ENCODE measurements around the gene JAZF1. TPM values are rescaled to one million over a fixed set of nuclear protein-coding genes. Genes with fewer than 3 reads are reported as not detected.

The JAZF1 gene
- total RNA-seq, 1 experiment from 2014 or later = 3.4 TPM

DNA sequence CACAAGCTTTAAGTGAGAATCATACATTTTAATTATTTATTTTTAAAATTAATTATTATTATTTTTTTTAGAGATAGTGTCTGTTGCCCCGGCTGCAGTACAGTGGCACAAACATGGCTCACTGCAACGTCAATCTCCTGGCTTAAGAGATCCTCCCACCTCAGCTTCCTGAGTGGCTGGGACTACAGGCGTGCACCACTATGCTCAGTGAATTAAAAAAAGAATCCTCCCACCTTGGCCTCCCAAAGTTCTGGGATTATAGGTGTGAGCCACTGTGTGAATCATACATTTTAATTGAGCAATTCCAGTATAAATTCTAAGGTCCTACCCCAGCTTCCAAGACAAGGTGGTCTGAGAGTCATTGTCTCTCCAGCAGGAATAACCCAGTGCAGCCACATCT, 172.4 kb downstream of the JAZF1 start:
- POLR2A ChIA-PET = no interaction called here
- Histone ChIP-seq H3K4me2 (ENCODE audit: low read length) (no peak overlapping the region), H3K4me3 (replicated peaks in 1 of 2; ENCODE audit: low read depth in 1 of 2, low read length in 2 of 2) (no peak overlapping the region), H3K27me3 (ENCODE audit: insufficient read depth, low read length) (no peaks in the 10 kb centered on the region), H3K9me2 (ENCODE audit: insufficient read depth) (no peaks in the 10 kb centered on the region), H3K36me3 (ENCODE audit: control insufficient read depth in 1 of 2, insufficient read depth in 2 of 2, low read length in 2 of 2) (no peaks in the 10 kb centered on the region), H2AFZ (ENCODE audit: low read depth, low read length, poor library complexity, severe bottlenecking) (no peak overlapping the region), H3K9me3 (ENCODE audit: control insufficient read depth in 1 of 2, insufficient read depth in 1 of 2, low read depth in 1 of 2, low read length in 2 of 2) (no peaks in the 10 kb centered on the region), H3K79me2 (ENCODE audit: insufficient read depth, low read length) (no peaks in the 10 kb centered on the region), H3K27ac (ENCODE audit: low read depth, low read length) (no peak overlapping the region), H4K20me1 (ENCODE audit: insufficient read depth) (no peaks in the 10 kb centered on the region), H3K9ac (ENCODE audit: low read length) (no peak overlapping the region), H3K4me1 (ENCODE audit: control insufficient read depth in 1 of 2, insufficient read depth in 2 of 2, low read length in 2 of 2) (no peaks in the 10 kb centered on the region)
- no TSS peak for BruUV-seq (replicated peaks)
- DNase-seq (ENCODE audit: low read depth, low spot score) (no peak), ATAC-seq (no peak)
- RAD21 ChIA-PET (ENCODE audit: low non-redundant PET in 1 of 2, low total read pairs in 2 of 2, uncharacterized antibody in 2 of 2, unreplicated experiment in 2 of 2) = no interaction called here
- intact Hi-C loops (cut with micrococcal nuclease) = no loop called here
- no peak for TF ChIP-seq TCF7L2 (IDR thresholded peaks at IDR 0.05; ENCODE audit: borderline replicate concordance, extremely low read depth, insufficient read depth, insufficient read length)
- TF ChIP-seq EZH2phosphoT487 (IDR thresholded peaks at IDR 0.05; ENCODE audit: borderline replicate concordance) = no peak
- CTCF ChIA-PET = no interaction called here

DNA sequence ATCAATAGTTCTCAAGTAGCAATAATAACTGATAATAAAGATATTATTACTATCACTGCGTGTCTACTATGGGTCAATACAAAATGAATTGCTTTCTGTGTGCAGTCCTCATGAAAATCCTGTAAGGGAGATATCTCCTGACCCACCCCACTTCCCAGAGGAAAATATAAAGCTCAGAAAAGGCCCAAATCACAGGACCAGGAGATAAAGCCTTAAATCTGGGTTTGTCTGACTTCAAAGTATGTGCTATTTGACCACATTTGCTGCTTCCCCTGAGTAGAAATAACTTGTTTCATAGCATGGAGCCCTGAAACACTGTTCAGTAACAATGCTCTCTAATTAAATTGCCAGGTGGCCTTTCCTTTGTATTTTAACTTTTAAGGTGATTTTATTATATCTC, 174.1 kb downstream of the JAZF1 start:
- Histone ChIP-seq H3K36me3 (ENCODE audit: control insufficient read depth in 1 of 2, insufficient read depth in 2 of 2, low read length in 2 of 2) (no peaks in the 10 kb centered on the region), H3K4me2 (ENCODE audit: low read length) (no peak overlapping the region), H3K27me3 (ENCODE audit: insufficient read depth, low read length) (no peaks in the 10 kb centered on the region), H3K4me3 (replicated peaks in 1 of 2; ENCODE audit: low read depth in 1 of 2, low read length in 2 of 2) (no peak overlapping the region), H3K79me2 (ENCODE audit: insufficient read depth, low read length) (no peaks in the 10 kb centered on the region), H2AFZ (ENCODE audit: low read depth, low read length, poor library complexity, severe bottlenecking) (no peak overlapping the region), H3K9ac (ENCODE audit: low read length) (no peak overlapping the region), H4K20me1 (ENCODE audit: insufficient read depth) (no peaks in the 10 kb centered on the region), H3K27ac (ENCODE audit: low read depth, low read length) (no peak overlapping the region), H3K9me2 (ENCODE audit: insufficient read depth) (no peaks in the 10 kb centered on the region), H3K4me1 (ENCODE audit: control insufficient read depth in 1 of 2, insufficient read depth in 2 of 2, low read length in 2 of 2) (0 out of 4 replicates have a peak, but pooled peaks cover 0 to 2% of the 10 kb centered on the region in 2 experiments), H3K9me3 (ENCODE audit: control insufficient read depth in 1 of 2, insufficient read depth in 1 of 2, low read depth in 1 of 2, low read length in 2 of 2) (no peaks in the 10 kb centered on the region)
- ChIA-PET RAD21 (ENCODE audit: low non-redundant PET in 1 of 2, low total read pairs in 2 of 2, uncharacterized antibody in 2 of 2, unreplicated experiment in 2 of 2) (no interaction called here), POLR2A (no interaction called here), CTCF (no interaction called here)
- BruUV-seq (replicated peaks) = no TSS peak
- intact Hi-C loops (cut with micrococcal nuclease) = no loop called here
- ATAC-seq = no peak
- no peak for DNase-seq (ENCODE audit: low read depth, low spot score)
- TF ChIP-seq, protein P1, sequence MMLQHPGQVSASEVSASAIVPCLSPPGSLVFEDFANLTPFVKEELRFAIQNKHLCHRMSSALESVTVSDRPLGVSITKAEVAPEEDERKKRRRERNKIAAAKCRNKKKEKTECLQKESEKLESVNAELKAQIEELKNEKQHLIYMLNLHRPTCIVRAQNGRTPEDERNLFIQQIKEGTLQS (IDR thresholded peaks at IDR 0.05) = no peak
- no peak for TF ChIP-seq SIN3A (IDR thresholded peaks at IDR 0.05; ENCODE audit: low read depth)
- TF ChIP-seq EZH2phosphoT487 (IDR thresholded peaks at IDR 0.05; ENCODE audit: borderline replicate concordance) = no peak
- no peak for TF ChIP-seq SP1 (IDR thresholded peaks at IDR 0.05; ENCODE audit: low read depth)
- TF ChIP-seq RAD21 (IDR thresholded peaks at IDR 0.05; ENCODE audit: low read depth) = no peak
- TF ChIP-seq, protein P2, sequence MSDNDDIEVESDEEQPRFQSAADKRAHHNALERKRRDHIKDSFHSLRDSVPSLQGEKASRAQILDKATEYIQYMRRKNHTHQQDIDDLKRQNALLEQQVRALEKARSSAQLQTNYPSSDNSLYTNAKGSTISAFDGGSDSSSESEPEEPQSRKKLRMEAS (IDR thresholded peaks at IDR 0.05) = no peak
- TF ChIP-seq POLR2AphosphoS5 (IDR thresholded peaks at IDR 0.05; ENCODE audit: low read depth, low read length) = no peak
- TF ChIP-seq ZFX (IDR thresholded peaks at IDR 0.05) = no peak
- TF ChIP-seq CTCF (IDR thresholded peaks at IDR 0.05 in 2 of 3, conservative IDR thresholded peaks at IDR 0.05 in 1 of 3; ENCODE audit: borderline replicate concordance in 1 of 3, insufficient read depth in 1 of 3, low read depth in 2 of 3, low read length in 2 of 3) = no peak
- TF ChIP-seq EGR1 (IDR thresholded peaks at IDR 0.05; ENCODE audit: low read depth) = no peak
- TF ChIP-seq ZNF274 (IDR thresholded peaks at IDR 0.05; ENCODE audit: low read depth, low read length) = no peak
- no peak for TF ChIP-seq TCF7L2 (IDR thresholded peaks at IDR 0.05; ENCODE audit: borderline replicate concordance, extremely low read depth, insufficient read depth, insufficient read length)
- TF ChIP-seq CBX3 (IDR thresholded peaks at IDR 0.05; ENCODE audit: low read depth) = no peak
